Suppressor macrophage (primary cell): Measurements from ENCODE around the gene C6orf52.

Source experiments
- DNase-seq, 4 experiments: peaks; one replicate each; pipeline ENCODE4 v3.0.0-alpha.2; 2020 to 2022

Gene C6orf52

GRCh38 chr6:10644225-10644624, 50.2 kb downstream of the C6orf52 start:
- no peak for DNase-seq

- peak; percentile 52 to 84 (median 68) for DNase-seq
These were observed 51.2 kb downstream of the C6orf52 start for GRCh38 chr6:10643201-10643651.

DNA sequence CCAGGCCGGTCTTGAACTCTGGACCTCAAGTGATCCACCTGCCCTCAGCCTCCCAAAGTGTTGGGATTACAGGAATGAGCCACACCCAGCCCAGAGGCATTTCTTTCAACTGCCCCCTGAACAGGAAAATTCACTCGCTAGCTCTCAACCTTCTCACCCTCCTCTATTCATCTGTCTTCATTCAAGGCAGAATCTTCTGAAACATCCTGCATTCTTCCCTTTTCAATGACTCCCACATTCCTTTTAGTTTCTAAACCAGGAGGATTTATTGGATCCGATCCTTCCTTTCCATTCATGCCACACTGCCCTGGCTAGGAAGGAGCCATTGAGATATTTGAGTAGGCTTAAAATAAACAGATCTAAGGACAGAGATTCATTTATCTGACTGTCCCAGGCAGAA, 52.9 kb downstream of the C6orf52 start:
- no peak for DNase-seq

- DNase-seq = no peak
These were observed 54.0 kb downstream of the C6orf52 start for GRCh38 chr6:10640412-10640811.

- peak; percentile 77 to 93 (median 86) for DNase-seq
These were observed 61.2 kb downstream of the C6orf52 start for GRCh38 chr6:10633216-10633615.

DNA sequence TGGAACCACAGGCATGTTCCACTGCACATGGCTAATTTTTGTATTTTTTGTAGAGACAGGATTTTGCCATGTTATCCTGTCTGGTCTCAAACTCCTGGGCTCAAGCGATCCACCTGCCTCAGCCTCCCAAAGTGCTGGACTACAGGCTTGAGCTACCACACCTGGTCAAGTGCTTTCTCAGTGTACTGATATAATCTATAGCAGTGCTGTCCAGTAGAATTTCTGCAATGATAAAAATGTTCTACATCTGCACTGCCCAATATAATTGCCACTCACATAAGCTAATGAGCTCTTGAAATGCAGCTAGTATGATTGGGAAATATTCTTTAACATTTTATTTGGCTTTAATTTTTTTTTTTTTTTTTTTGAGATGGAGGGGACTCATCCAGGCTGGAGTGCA, 64.2 kb downstream of the C6orf52 start:
- DNase-seq = no peak

DNA sequence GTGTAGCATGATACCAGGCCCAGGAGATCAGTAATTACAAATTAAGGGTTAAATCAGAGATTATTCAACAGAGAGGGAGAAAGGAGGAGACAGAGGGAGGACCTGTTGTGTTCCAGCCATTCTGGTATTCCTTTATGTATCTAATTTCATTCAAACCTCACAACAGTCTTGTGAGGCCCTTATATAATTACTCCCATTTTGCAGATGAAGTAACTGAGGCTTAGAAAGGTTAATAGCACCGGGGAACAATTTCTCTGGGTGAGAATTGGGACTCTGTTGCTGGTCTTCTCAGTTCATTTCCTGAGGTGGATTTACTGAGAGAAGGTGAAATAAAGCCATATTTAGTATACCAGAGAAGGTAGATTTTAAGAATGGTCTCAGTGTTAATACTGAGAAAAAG, 66.6 kb downstream of the C6orf52 start:
- no peak for DNase-seq

DNA sequence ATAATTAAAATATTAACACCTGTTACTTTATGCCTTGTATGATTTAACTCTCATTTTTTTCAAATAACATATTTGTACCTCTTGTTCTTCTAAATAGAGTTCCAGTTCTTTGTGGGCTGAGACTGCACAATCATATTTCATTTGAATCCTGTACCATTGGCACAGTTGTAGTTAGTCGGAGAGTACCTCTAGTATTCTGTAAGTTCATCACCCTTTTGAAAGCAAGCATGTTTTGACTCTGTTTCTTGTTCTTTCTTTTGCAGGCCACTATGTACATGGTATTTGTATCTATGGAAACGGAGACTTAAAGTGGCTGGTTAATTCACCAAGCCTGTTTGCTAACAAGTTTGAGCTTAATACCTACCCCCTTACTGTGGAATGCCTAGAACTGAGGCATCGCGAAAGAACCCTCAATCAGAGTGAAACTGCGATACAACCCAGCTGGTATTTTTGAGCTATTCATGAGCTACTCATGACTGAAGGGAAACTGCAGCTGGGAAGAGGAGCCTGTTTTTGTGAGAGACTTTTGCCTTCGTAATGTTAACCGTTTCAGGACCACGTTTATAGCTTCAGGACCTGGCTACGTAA, 68.2 kb downstream of the C6orf52 start:
- DNase-seq = no peak

- peak; percentile 34 to 53 (median 42) for DNase-seq
These were observed 69.6 kb downstream of the C6orf52 start for GRCh38 chr6:10624836-10625235.

- no peak for DNase-seq
These were observed 72.6 kb downstream of the C6orf52 start for GRCh38 chr6:10621847-10622246.
